GM20000 (cell line): ENCODE data around the gene RAD21L1.

Source experiments
- DNase-seq: peaks from one replicate; pipeline ENCODE4 v3.0.0; 2012; ENCODE audit warnings: low spot score
- TF ChIP-seq, protein P1 (sequence below): IDR thresholded peaks from 2 replicates; pipeline ENCODE4 v1.5.1; 2012; ENCODE audit warnings: mild to moderate bottlenecking, control low read depth; ENCODE audit errors: extremely low read depth, missing control alignments

RAD21L1 gene

DNA sequence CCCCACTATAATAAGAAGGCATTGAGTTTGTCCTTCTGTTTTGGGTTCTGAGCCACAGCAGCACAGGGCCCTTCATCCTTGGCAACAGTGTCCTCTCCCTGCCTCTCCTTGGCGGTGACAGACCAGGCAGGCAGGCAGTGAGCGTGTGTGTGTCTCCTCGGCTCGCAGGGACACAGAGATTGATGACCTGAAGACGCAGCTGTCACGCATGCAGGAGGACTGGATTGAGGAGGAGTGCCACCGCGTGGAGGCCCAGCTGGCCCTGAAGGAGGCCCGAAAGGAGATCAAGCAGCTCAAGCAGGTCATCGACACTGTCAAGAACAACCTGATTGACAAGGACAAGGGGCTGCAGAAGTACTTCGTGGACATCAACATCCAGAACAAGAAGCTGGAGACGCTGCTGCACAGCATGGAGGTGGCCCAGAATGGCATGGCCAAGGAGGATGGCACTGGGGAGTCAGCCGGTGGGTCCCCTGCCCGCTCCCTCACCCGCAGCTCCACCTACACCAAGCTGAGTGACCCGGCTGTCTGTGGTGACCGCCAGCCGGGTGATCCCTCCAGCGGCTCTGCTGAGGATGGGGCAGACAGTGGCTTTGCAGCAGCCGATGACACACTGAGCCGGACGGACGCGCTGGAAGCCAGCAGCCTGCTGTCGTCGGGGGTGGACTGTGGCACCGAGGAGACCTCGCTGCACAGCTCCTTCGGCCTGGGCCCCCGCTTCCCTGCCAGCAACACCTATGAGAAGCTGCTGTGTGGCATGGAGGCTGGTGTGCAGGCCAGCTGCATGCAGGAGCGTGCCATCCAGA lies 79.1 kb downstream of the RAD21L1 start:
- DNase-seq, result no peak
- TF ChIP-seq, protein P1, sequence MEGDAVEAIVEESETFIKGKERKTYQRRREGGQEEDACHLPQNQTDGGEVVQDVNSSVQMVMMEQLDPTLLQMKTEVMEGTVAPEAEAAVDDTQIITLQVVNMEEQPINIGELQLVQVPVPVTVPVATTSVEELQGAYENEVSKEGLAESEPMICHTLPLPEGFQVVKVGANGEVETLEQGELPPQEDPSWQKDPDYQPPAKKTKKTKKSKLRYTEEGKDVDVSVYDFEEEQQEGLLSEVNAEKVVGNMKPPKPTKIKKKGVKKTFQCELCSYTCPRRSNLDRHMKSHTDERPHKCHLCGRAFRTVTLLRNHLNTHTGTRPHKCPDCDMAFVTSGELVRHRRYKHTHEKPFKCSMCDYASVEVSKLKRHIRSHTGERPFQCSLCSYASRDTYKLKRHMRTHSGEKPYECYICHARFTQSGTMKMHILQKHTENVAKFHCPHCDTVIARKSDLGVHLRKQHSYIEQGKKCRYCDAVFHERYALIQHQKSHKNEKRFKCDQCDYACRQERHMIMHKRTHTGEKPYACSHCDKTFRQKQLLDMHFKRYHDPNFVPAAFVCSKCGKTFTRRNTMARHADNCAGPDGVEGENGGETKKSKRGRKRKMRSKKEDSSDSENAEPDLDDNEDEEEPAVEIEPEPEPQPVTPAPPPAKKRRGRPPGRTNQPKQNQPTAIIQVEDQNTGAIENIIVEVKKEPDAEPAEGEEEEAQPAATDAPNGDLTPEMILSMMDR, result no peak
